Measurements from ENCODE around the gene SNRNP40. TPM values are rescaled to one million over a fixed set of nuclear protein-coding genes. Genes with fewer than 3 reads are reported as not detected.

SNRNP40 gene
- total RNA-seq, 1 donor from 2014 or later, result 35.2 TPM

DNA sequence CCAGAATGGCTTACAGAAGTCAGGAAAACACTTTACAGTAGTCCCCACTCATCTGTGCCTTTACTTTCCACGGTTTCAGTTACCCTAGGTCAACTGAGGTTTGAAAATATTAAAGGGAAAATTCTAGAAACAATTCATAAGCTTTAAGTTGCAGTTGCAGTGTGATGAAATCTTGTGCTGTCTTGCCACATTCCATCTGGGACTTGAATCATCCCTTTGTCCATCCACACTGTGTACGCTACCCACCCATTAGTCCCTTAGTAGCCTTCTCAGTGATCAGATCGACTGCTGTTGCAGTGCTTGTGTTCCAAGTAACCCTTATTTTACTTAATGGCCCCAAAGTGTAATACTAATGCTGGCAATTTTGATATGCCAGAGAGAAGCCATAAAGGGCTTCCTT, 30.8 kb upstream of the SNRNP40 start:
- ATAC-seq (no peak), DNase-seq (no peak)
- Histone ChIP-seq H3K27ac (no peak overlapping the region), H3K36me3 (peaks cover 11% of the 10 kb centered on the region), H3K4me1 (no peaks in the 10 kb centered on the region), H3K9me3 (no peaks in the 10 kb centered on the region), H3K27me3 (no peaks in the 10 kb centered on the region), H3K4me3 (no peak overlapping the region)
- intact Hi-C loops (cut with DNase I), result no loop called here
- TF ChIP-seq, protein P1, sequence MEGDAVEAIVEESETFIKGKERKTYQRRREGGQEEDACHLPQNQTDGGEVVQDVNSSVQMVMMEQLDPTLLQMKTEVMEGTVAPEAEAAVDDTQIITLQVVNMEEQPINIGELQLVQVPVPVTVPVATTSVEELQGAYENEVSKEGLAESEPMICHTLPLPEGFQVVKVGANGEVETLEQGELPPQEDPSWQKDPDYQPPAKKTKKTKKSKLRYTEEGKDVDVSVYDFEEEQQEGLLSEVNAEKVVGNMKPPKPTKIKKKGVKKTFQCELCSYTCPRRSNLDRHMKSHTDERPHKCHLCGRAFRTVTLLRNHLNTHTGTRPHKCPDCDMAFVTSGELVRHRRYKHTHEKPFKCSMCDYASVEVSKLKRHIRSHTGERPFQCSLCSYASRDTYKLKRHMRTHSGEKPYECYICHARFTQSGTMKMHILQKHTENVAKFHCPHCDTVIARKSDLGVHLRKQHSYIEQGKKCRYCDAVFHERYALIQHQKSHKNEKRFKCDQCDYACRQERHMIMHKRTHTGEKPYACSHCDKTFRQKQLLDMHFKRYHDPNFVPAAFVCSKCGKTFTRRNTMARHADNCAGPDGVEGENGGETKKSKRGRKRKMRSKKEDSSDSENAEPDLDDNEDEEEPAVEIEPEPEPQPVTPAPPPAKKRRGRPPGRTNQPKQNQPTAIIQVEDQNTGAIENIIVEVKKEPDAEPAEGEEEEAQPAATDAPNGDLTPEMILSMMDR (IDR thresholded peaks at IDR 0.05), result no peak

DNA sequence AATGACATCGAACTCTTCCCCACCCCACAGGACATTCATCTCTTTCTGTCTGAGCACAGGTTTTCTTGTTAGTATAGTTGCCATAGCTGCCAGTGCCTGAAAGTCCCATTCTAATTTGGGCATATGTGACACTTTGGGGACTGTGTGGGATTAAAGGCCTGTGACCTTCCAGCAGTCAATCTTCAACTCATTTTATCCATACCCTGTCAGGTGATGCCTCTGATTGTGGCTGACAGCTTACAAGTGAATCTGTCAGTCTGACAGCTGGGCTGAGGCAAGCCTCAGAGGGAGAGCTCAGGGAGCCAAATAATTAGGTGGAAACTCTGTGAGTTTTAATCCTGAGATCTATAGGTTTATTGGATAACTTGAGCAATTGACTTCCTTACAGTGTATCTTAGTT, 29.9 kb upstream of the SNRNP40 start:
- Histone ChIP-seq H3K4me3 (no peak overlapping the region), H3K27ac (no peak overlapping the region), H3K9me3 (no peaks in the 10 kb centered on the region), H3K4me1 (no peaks in the 10 kb centered on the region), H3K36me3 (peaks cover 17% of the 10 kb centered on the region), H3K27me3 (no peaks in the 10 kb centered on the region)
- ATAC-seq (no peak), DNase-seq (no peak)
- TF ChIP-seq, protein P1 (IDR thresholded peaks at IDR 0.05), result no peak
- intact Hi-C loops (cut with DNase I), result no loop called here

DNA sequence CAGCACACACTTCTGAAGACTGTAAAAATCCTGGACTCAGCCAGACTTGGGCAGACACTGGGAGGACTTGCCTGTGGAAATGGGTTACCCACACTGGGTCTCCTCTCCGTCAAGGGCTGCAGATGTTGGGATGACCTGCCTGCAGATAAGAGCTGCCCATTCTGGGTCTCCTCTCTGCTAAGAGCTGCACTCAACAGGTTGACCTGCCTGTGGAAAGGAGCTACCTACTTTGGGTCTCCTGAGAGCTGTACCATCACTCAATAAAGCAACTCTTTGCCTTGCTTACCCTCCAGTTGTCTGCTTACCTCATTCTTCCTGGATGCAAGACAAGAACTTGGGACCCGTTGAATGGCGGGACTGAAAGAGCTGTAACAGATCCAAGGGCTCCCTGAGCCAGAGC, 28.4 kb upstream of the SNRNP40 start:
- Histone ChIP-seq H3K4me3 (no peak overlapping the region), H3K27ac (no peak overlapping the region), H3K4me1 (no peaks in the 10 kb centered on the region), H3K27me3 (no peaks in the 10 kb centered on the region), H3K36me3 (peaks cover 25% of the 10 kb centered on the region), H3K9me3 (no peaks in the 10 kb centered on the region)
- TF ChIP-seq, protein P1 (IDR thresholded peaks at IDR 0.05), result no peak
- intact Hi-C loops (cut with DNase I), result no loop called here
- ATAC-seq, result no peak
- DNase-seq, result no peak

DNA sequence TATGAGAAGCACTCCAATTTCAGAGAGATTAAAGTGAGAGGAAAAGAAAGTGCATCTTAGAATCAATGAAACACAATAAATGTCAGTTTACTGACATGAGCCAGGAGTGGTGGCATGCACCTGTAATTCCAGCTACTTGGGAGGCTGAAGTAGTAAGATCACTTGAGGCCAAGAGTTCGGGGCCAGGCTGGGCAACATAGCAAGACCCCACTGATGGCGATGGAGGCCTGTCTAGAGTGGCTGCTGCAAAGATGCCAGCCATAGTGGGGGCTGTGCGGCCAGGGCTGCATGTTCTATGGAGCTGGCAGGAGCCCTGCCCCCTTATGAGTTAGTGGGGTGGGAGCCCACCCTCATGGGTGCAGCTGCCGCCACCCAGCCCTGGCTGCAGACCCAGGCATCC, 27.5 kb upstream of the SNRNP40 start:
- no peak for ATAC-seq
- no peak for DNase-seq

DNA sequence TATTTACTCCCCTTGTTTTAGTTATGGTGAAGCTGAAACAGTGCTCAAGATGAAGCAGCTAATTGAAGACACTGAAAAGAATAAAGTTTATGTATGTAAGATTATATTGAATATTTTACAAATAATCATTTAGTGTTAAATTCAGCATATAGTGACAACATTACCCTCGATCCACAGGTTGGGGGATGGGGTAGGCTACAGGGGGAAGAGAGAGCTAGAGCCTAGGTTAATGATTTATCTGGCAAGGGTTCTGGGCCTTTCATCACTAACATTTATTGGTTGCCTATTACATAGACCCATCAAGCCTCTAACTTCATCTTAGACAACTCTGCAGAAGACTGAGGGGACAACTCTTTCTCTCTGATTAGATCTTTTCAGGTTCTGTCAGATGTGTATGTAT, 21.6 kb upstream of the SNRNP40 start:
- no peaks in the 10 kb centered on the region for H3K4me1 ChIP-seq
- no peak for DNase-seq
- H3K9me3 ChIP-seq, result no peaks in the 10 kb centered on the region
- TF ChIP-seq, protein P1 (IDR thresholded peaks at IDR 0.05), result no peak
- no peaks in the 10 kb centered on the region for H3K27me3 ChIP-seq
- intact Hi-C loops (cut with DNase I), result no loop called here
- ATAC-seq, result no peak
- H3K27ac ChIP-seq, result no peak overlapping the region
- H3K4me3 ChIP-seq, result no peak overlapping the region
- H3K36me3 ChIP-seq, result peaks cover 73% of the 10 kb centered on the region

More for the DNA sequence above, 27.5 kb upstream of the SNRNP40 start:
- no peaks in the 10 kb centered on the region for H3K4me1 ChIP-seq
- H3K27ac ChIP-seq, result no peak overlapping the region
- intact Hi-C loops (cut with DNase I), result no loop called here
- H3K9me3 ChIP-seq, result no peaks in the 10 kb centered on the region
- TF ChIP-seq, protein P1 (IDR thresholded peaks at IDR 0.05), result no peak
- H3K27me3 ChIP-seq, result no peaks in the 10 kb centered on the region
- peaks cover 31% of the 10 kb centered on the region for H3K36me3 ChIP-seq
- H3K4me3 ChIP-seq, result no peak overlapping the region

DNA sequence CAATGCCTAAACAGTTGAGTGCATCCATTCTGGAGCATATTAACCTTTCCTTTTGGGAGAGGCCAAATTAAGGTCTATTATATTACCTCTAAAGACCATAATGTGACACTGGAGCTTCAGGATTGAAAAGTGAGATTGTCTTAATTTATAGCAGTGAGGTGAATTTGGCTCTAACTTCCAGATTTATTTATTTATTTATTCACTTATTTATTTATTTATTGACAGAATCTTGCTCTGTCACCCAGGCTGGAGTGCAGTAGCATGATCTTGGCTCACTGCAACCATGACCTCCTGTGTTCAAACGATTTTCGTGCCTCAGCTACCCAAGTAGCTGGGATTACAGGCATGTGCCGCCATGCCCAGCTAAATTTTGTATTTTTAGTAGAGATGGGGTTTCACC, 19.3 kb upstream of the SNRNP40 start:
- TF ChIP-seq, protein P1 (IDR thresholded peaks at IDR 0.05), result no peak

More for the DNA sequence above, 19.3 kb upstream of the SNRNP40 start:
- DNase-seq, result no peak
- Histone ChIP-seq H3K27me3 (no peaks in the 10 kb centered on the region), H3K36me3 (peaks cover 81% of the 10 kb centered on the region), H3K4me3 (no peak overlapping the region), H3K4me1 (no peaks in the 10 kb centered on the region), H3K27ac (no peak overlapping the region), H3K9me3 (no peaks in the 10 kb centered on the region)
- intact Hi-C loops (cut with DNase I), result no loop called here
- no peak for ATAC-seq
